HepG2 (cell line): ENCODE measurements around the gene AMBRA1.

ENCODE experiments used
- BHLHE40 ChIP-seq: IDR thresholded peaks from 2 replicates; pipeline ENCODE4 v1.6.1; 2011; ENCODE audit warnings: low read length, improper control_type of control experiment
- CCAR2 ChIP-seq: fragments of 200-400 bp; formaldehyde crosslinking; optimal IDR thresholded peaks from 2 replicates; pipeline ENCODE3; 2018; ENCODE audit warnings: low read depth, mild to moderate bottlenecking, low read length, moderate library complexity
- EZH2 ChIP-seq: conservative IDR thresholded peaks from 2 replicates; pipeline ENCODE4 v1.6.1; 2012; ENCODE audit warnings: mild to moderate bottlenecking, low read depth, low read length, moderate library complexity
- GABPB1 ChIP-seq: IDR thresholded peaks from 2 replicates; pipeline ENCODE4 v1.6.1; 2016; ENCODE audit warnings: mild to moderate bottlenecking, missing genetic modification reagents, moderate library complexity, missing compliant biosample characterization
- MXI1 ChIP-seq: IDR thresholded peaks from 3 replicates; pipeline ENCODE4 v1.6.1; 2012; ENCODE audit warnings: low read depth, low read length, inconsistent platforms, borderline replicate concordance
- POLR2AphosphoS2 ChIP-seq: IDR thresholded peaks from 2 replicates; pipeline ENCODE4 v1.6.1; 2011; ENCODE audit warnings: low read depth, low read length, improper control_type of control experiment
- RELA ChIP-seq: sonication (generic); formaldehyde crosslinking; IDR thresholded peaks from 2 replicates; pipeline ENCODE4 v1.4.0; 2020; ENCODE audit warnings: missing genetic modification reagents
- ZNF761 ChIP-seq: sonication (generic); formaldehyde crosslinking; conservative IDR thresholded peaks from 2 replicates; pipeline ENCODE4 v1.4.0; 2020; ENCODE audit warnings: mild to moderate bottlenecking, missing genetic modification reagents
- TF ChIP-seq, protein P1 (sequence below): sonication (generic); formaldehyde crosslinking; IDR thresholded peaks from 2 replicates; pipeline ENCODE4 v1.4.0; 2020; ENCODE audit warnings: missing genetic modification reagents, borderline replicate concordance
- TF ChIP-seq, protein P2 (sequence below): sonication (generic); formaldehyde crosslinking; IDR thresholded peaks from 2 replicates; pipeline ENCODE4 v1.8.0; 2022; ENCODE audit warnings: mild to moderate bottlenecking, missing genetic modification reagents, moderate library complexity
- TF ChIP-seq, protein P3 (sequence below): sonication (generic); formaldehyde crosslinking; IDR thresholded peaks from 2 replicates; pipeline ENCODE4 v1.5.0; 2020; ENCODE audit warnings: mild to moderate bottlenecking, missing genetic modification reagents, moderate library complexity
- TF ChIP-seq, protein P4 (sequence below): sonication (generic); formaldehyde crosslinking; IDR thresholded peaks from 2 replicates; pipeline ENCODE4 v1.5.1; 2020; ENCODE audit warnings: missing genetic modification reagents, mild to moderate bottlenecking, borderline replicate concordance
- TF ChIP-seq, protein P5 (sequence below): sonication (generic); formaldehyde crosslinking; IDR thresholded peaks from 2 replicates; pipeline ENCODE4 v1.4.0; 2020; ENCODE audit warnings: mild to moderate bottlenecking, low read depth, missing genetic modification reagents

DNA sequence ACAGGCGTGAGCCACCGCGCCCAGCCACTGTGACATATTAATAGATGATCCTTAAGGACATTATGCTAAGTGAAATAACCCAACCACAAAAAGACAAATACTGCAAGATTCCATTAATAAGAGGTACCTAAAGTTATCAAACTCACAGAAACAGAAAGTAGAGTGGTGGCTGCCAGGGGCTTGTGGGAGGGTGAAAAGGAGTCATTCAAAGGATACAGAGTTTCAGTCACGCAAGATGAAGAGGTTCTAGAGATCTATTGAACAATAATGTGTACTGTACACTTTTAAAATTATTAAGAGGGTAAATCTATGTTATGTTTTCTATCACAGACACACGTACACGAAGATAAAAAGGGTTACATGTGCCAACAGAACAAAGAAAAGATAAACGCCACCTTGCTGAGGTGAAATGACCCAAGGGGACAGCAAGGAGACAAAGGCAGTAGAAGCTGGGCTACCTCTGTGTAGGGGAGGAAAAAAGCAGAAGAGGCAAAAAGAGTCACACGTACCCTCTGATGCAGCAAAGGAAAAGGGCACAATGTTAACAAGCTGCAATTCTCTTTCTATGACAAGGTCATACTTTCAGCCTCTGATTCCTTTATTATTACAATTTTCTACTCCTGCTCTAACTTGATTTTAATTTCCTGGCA is 65.3 kb downstream of the AMBRA1 start:
- TF ChIP-seq, protein P1, sequence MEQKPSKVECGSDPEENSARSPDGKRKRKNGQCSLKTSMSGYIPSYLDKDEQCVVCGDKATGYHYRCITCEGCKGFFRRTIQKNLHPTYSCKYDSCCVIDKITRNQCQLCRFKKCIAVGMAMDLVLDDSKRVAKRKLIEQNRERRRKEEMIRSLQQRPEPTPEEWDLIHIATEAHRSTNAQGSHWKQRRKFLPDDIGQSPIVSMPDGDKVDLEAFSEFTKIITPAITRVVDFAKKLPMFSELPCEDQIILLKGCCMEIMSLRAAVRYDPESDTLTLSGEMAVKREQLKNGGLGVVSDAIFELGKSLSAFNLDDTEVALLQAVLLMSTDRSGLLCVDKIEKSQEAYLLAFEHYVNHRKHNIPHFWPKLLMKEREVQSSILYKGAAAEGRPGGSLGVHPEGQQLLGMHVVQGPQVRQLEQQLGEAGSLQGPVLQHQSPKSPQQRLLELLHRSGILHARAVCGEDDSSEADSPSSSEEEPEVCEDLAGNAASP: no peak
- TF ChIP-seq, protein P2, sequence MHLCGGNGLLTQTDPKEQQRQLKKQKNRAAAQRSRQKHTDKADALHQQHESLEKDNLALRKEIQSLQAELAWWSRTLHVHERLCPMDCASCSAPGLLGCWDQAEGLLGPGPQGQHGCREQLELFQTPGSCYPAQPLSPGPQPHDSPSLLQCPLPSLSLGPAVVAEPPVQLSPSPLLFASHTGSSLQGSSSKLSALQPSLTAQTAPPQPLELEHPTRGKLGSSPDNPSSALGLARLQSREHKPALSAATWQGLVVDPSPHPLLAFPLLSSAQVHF (CRISPR knock-in tag): no peak
- TF ChIP-seq BHLHE40 (no peak), CCAR2 (no peak), EZH2 (no peak), POLR2AphosphoS2 (no peak), ZNF761 (CRISPR knock-in tag) (no peak), RELA (no peak), MXI1 (no peak), GABPB1 (CRISPR knock-in tag) (no peak)
- TF ChIP-seq, protein P3, sequence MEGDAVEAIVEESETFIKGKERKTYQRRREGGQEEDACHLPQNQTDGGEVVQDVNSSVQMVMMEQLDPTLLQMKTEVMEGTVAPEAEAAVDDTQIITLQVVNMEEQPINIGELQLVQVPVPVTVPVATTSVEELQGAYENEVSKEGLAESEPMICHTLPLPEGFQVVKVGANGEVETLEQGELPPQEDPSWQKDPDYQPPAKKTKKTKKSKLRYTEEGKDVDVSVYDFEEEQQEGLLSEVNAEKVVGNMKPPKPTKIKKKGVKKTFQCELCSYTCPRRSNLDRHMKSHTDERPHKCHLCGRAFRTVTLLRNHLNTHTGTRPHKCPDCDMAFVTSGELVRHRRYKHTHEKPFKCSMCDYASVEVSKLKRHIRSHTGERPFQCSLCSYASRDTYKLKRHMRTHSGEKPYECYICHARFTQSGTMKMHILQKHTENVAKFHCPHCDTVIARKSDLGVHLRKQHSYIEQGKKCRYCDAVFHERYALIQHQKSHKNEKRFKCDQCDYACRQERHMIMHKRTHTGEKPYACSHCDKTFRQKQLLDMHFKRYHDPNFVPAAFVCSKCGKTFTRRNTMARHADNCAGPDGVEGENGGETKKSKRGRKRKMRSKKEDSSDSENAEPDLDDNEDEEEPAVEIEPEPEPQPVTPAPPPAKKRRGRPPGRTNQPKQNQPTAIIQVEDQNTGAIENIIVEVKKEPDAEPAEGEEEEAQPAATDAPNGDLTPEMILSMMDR (CRISPR knock-in tag): no peak
- TF ChIP-seq, protein P4, sequence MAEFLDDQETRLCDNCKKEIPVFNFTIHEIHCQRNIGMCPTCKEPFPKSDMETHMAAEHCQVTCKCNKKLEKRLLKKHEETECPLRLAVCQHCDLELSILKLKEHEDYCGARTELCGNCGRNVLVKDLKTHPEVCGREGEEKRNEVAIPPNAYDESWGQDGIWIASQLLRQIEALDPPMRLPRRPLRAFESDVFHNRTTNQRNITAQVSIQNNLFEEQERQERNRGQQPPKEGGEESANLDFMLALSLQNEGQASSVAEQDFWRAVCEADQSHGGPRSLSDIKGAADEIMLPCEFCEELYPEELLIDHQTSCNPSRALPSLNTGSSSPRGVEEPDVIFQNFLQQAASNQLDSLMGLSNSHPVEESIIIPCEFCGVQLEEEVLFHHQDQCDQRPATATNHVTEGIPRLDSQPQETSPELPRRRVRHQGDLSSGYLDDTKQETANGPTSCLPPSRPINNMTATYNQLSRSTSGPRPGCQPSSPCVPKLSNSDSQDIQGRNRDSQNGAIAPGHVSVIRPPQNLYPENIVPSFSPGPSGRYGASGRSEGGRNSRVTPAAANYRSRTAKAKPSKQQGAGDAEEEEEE (CRISPR knock-in tag): no peak
- TF ChIP-seq, protein P5, sequence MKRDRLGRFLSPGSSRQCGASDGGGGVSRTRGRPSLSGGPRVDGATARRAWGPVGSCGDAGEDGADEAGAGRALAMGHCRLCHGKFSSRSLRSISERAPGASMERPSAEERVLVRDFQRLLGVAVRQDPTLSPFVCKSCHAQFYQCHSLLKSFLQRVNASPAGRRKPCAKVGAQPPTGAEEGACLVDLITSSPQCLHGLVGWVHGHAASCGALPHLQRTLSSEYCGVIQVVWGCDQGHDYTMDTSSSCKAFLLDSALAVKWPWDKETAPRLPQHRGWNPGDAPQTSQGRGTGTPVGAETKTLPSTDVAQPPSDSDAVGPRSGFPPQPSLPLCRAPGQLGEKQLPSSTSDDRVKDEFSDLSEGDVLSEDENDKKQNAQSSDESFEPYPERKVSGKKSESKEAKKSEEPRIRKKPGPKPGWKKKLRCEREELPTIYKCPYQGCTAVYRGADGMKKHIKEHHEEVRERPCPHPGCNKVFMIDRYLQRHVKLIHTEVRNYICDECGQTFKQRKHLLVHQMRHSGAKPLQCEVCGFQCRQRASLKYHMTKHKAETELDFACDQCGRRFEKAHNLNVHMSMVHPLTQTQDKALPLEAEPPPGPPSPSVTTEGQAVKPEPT (CRISPR knock-in tag): no peak
